ENCODE measurements around the gene TNFAIP8L1.
A peak's percentile ranks its signal among the peaks of the same experiment; 100 is the strongest.

The TNFAIP8L1 gene

GRCh38 chr19:4606921-4607678 lies 32.2 kb upstream of the TNFAIP8L1 start:
- no peaks in the 10 kb centered on the region for H3F3A ChIP-seq (ENCODE audit: low read depth)
- no peaks in the 10 kb centered on the region for H3K9me3 ChIP-seq (ENCODE audit: insufficient read depth, low read depth, low read length)
- no peak overlapping the region for H2AFZ ChIP-seq (ENCODE audit: low read length)
- no peaks in the 10 kb centered on the region for H3K9me2 ChIP-seq (replicated peaks; ENCODE audit: low read depth, low read length)
- H3K4me3 ChIP-seq (ENCODE audit: low read length, poor library complexity, severe bottlenecking) = no peak overlapping the region
- H3K36me3 ChIP-seq (ENCODE audit: insufficient read depth, low read length) = no peaks in the 10 kb centered on the region
- peak overlapping the region; percentile 20 for H3K4me2 ChIP-seq (ENCODE audit: low read depth, low read length, poor library complexity, severe bottlenecking)
- H4K20me1 ChIP-seq (ENCODE audit: insufficient read depth, low read length, poor library complexity, severe bottlenecking) = no peaks in the 10 kb centered on the region
- H3K9ac ChIP-seq (ENCODE audit: low read depth, low read length, poor library complexity, severe bottlenecking) = no peak overlapping the region
- H3K27me3 ChIP-seq (ENCODE audit: insufficient read depth, low read length, poor library complexity, severe bottlenecking) = no peaks in the 10 kb centered on the region
- H3K4me1 ChIP-seq (ENCODE audit: insufficient read depth, low read length, poor library complexity, severe bottlenecking) = peaks cover 7% of the 10 kb centered on the region
- TF ChIP-seq, protein P1, sequence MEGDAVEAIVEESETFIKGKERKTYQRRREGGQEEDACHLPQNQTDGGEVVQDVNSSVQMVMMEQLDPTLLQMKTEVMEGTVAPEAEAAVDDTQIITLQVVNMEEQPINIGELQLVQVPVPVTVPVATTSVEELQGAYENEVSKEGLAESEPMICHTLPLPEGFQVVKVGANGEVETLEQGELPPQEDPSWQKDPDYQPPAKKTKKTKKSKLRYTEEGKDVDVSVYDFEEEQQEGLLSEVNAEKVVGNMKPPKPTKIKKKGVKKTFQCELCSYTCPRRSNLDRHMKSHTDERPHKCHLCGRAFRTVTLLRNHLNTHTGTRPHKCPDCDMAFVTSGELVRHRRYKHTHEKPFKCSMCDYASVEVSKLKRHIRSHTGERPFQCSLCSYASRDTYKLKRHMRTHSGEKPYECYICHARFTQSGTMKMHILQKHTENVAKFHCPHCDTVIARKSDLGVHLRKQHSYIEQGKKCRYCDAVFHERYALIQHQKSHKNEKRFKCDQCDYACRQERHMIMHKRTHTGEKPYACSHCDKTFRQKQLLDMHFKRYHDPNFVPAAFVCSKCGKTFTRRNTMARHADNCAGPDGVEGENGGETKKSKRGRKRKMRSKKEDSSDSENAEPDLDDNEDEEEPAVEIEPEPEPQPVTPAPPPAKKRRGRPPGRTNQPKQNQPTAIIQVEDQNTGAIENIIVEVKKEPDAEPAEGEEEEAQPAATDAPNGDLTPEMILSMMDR (conservative IDR thresholded peaks at IDR 0.05; ENCODE audit: low read length) = no peak
- TF ChIP-seq EZH2phosphoT487 (IDR thresholded peaks at IDR 0.05; ENCODE audit: borderline replicate concordance) = no peak
- no peaks in the 10 kb centered on the region for H3K79me2 ChIP-seq (ENCODE audit: insufficient read depth, low read length)

GRCh38 chr19:4609878-4610511 lies 29.3 kb upstream of the TNFAIP8L1 start:
- no peaks in the 10 kb centered on the region for H3K79me2 ChIP-seq (ENCODE audit: insufficient read depth, low read length)
- TF ChIP-seq EZH2phosphoT487 (IDR thresholded peaks at IDR 0.05; ENCODE audit: borderline replicate concordance) = no peak
- TF ChIP-seq, protein P1 (conservative IDR thresholded peaks at IDR 0.05; ENCODE audit: low read length) = no peak
- H3K9me3 ChIP-seq (ENCODE audit: insufficient read depth, low read depth, low read length) = no peaks in the 10 kb centered on the region
- peaks cover 7% of the 10 kb centered on the region for H3K4me1 ChIP-seq (ENCODE audit: insufficient read depth, low read length, poor library complexity, severe bottlenecking)
- peak overlapping the region; percentile 12 for H3K4me2 ChIP-seq (ENCODE audit: low read depth, low read length, poor library complexity, severe bottlenecking)
- no peaks in the 10 kb centered on the region for H3K9me2 ChIP-seq (replicated peaks; ENCODE audit: low read depth, low read length)
- H3K36me3 ChIP-seq (ENCODE audit: insufficient read depth, low read length) = no peaks in the 10 kb centered on the region
- peak overlapping the region; percentile 58; the same call in 1 of the 2 replicates for H2AFZ ChIP-seq (ENCODE audit: low read length)
- H3K27me3 ChIP-seq (ENCODE audit: insufficient read depth, low read length, poor library complexity, severe bottlenecking) = no peaks in the 10 kb centered on the region
- H3F3A ChIP-seq (ENCODE audit: low read depth) = no peaks in the 10 kb centered on the region
- no peak overlapping the region for H3K9ac ChIP-seq (ENCODE audit: low read depth, low read length, poor library complexity, severe bottlenecking)
- H4K20me1 ChIP-seq (ENCODE audit: insufficient read depth, low read length, poor library complexity, severe bottlenecking) = no peaks in the 10 kb centered on the region
- no peak overlapping the region for H3K4me3 ChIP-seq (ENCODE audit: low read length, poor library complexity, severe bottlenecking)

GRCh38 chr19:4613254-4613751 lies 26.0 kb upstream of the TNFAIP8L1 start:
- Histone ChIP-seq H3K9me3 (ENCODE audit: insufficient read depth, low read depth, low read length) (no peaks in the 10 kb centered on the region), H3K79me2 (ENCODE audit: insufficient read depth, low read length) (no peaks in the 10 kb centered on the region), H3K36me3 (ENCODE audit: insufficient read depth, low read length) (no peaks in the 10 kb centered on the region), H3K27me3 (ENCODE audit: insufficient read depth, low read length, poor library complexity, severe bottlenecking) (no peaks in the 10 kb centered on the region), H2AFZ (ENCODE audit: low read length) (no peak overlapping the region), H3K4me1 (ENCODE audit: insufficient read depth, low read length, poor library complexity, severe bottlenecking) (peaks cover 7% of the 10 kb centered on the region), H3F3A (ENCODE audit: low read depth) (no peaks in the 10 kb centered on the region), H3K4me2 (ENCODE audit: low read depth, low read length, poor library complexity, severe bottlenecking) (no peak overlapping the region), H4K20me1 (ENCODE audit: insufficient read depth, low read length, poor library complexity, severe bottlenecking) (no peaks in the 10 kb centered on the region), H3K4me3 (ENCODE audit: low read length, poor library complexity, severe bottlenecking) (no peak overlapping the region), H3K9ac (ENCODE audit: low read depth, low read length, poor library complexity, severe bottlenecking) (no peak overlapping the region), H3K9me2 (replicated peaks; ENCODE audit: low read depth, low read length) (no peaks in the 10 kb centered on the region)
- TF ChIP-seq EZH2phosphoT487 (IDR thresholded peaks at IDR 0.05; ENCODE audit: borderline replicate concordance) = no peak
- TF ChIP-seq, protein P1 (conservative IDR thresholded peaks at IDR 0.05; ENCODE audit: low read length) = no peak

Data from Loucy (cell line).